GM21723 (cell line): ENCODE data around the gene DENND1C.
"Not testable (repeated sequence)": the region's sequence is repeated elsewhere in the genome, so short reads cannot be mapped to it uniquely, and the experiment has no call there.

Experiments
- ATAC-seq: cut with Tn5 transposase; IDR thresholded peaks from one replicate; pipeline ENCODE4 v1.9.1; 2021; ENCODE audit warnings: mild to moderate bottlenecking, moderate library complexity; ENCODE audit not compliant: unreplicated experiment

Gene DENND1C

GRCh38 chr19:6457958-6458694 is 23.5 kb downstream of the DENND1C start:
- no peak for ATAC-seq

GRCh38 chr19:6455924-6456323 is 25.7 kb downstream of the DENND1C start:
- ATAC-seq = no peak

- ATAC-seq = no peak
Measured at GRCh38 chr19:6453951-6454565, 27.5 kb downstream of the DENND1C start.

GRCh38 chr19:6452899-6453298 is 28.7 kb downstream of the DENND1C start:
- ATAC-seq = no peak

- no peak for ATAC-seq
Measured at GRCh38 chr19:6452223-6452614, 29.4 kb downstream of the DENND1C start.

- ATAC-seq = no peak
Measured at GRCh38 chr19:6451583-6452222, 29.9 kb downstream of the DENND1C start.

GRCh38 chr19:6450166-6450565 is 31.4 kb downstream of the DENND1C start:
- no peak for ATAC-seq

GRCh38 chr19:6448045-6448444 is 33.5 kb downstream of the DENND1C start:
- no peak for ATAC-seq

- no peak for ATAC-seq
Measured at GRCh38 chr19:6446452-6446851, 35.1 kb downstream of the DENND1C start.

- ATAC-seq = no peak
Measured at GRCh38 chr19:6443986-6444385, 37.6 kb downstream of the DENND1C start.

- no peak for ATAC-seq
Measured at GRCh38 chr19:6442087-6442688, 39.4 kb downstream of the DENND1C start.

- no peak for ATAC-seq
Measured at GRCh38 chr19:6440905-6441304, 40.7 kb downstream of the DENND1C start.

- no peak for ATAC-seq
Measured at GRCh38 chr19:6439743-6440142, 41.8 kb downstream of the DENND1C start.

- no peak for ATAC-seq
Measured at GRCh38 chr19:6433663-6434062, 47.9 kb downstream of the DENND1C start, which contains the start of gene SLC25A41. SLC25A41 (minus strand) TSS chr19:6433763; CDS start chr19:6433693, 70 bp downstream.

- ATAC-seq = no peak
Measured at GRCh38 chr19:6433165-6433564, 48.4 kb downstream of the DENND1C start.

GRCh38 chr19:6431891-6432290 is 49.7 kb downstream of the DENND1C start:
- ATAC-seq = no peak

GRCh38 chr19:6429419-6430221 is 52.0 kb downstream of the DENND1C start:
- no peak for ATAC-seq

- ATAC-seq = not testable (repeated sequence)
Measured at GRCh38 chr19:6428692-6429418, 52.7 kb downstream of the DENND1C start.

GRCh38 chr19:6427131-6427530 is 54.5 kb downstream of the DENND1C start:
- no peak for ATAC-seq
